GM10266 (cell line): ENCODE measurements around the gene TTLL5.

Experiments used
- DNase-seq: peaks from one replicate; pipeline ENCODE4 v3.0.0; 2012; ENCODE audit errors: extremely low spot score
- CTCF ChIP-seq: IDR thresholded peaks from 2 replicates; pipeline ENCODE4 v1.5.1; 2012; ENCODE audit warnings: mild to moderate bottlenecking, low read depth; ENCODE audit not compliant: control insufficient read depth, insufficient read depth; ENCODE audit errors: missing control alignments

Gene TTLL5

GRCh38 chr14:75660238-75660629 is 812 bp upstream of the TTLL5 start:
- TF ChIP-seq CTCF, result no peak
- DNase-seq, result no peak

- no peak for DNase-seq
- TF ChIP-seq CTCF, result no peak
These were observed 411 bp downstream of the TTLL5 start for GRCh38 chr14:75661499-75661814.

- DNase-seq, result no peak
- TF ChIP-seq CTCF, result no peak
These were observed 1.9 kb downstream of the TTLL5 start for GRCh38 chr14:75662966-75663365.

GRCh38 chr14:75667099-75667765 is 6.2 kb downstream of the TTLL5 start:
- no peak for DNase-seq
- TF ChIP-seq CTCF, result no peak

- DNase-seq, result no peak
- no peak for TF ChIP-seq CTCF
These were observed 11.7 kb downstream of the TTLL5 start for GRCh38 chr14:75672605-75673192.

GRCh38 chr14:75673345-75674035 is 12.4 kb downstream of the TTLL5 start:
- peak; percentile 30 for DNase-seq
- no peak for TF ChIP-seq CTCF
